ENCODE measurements around the gene LEO1.

The LEO1 gene

DNA sequence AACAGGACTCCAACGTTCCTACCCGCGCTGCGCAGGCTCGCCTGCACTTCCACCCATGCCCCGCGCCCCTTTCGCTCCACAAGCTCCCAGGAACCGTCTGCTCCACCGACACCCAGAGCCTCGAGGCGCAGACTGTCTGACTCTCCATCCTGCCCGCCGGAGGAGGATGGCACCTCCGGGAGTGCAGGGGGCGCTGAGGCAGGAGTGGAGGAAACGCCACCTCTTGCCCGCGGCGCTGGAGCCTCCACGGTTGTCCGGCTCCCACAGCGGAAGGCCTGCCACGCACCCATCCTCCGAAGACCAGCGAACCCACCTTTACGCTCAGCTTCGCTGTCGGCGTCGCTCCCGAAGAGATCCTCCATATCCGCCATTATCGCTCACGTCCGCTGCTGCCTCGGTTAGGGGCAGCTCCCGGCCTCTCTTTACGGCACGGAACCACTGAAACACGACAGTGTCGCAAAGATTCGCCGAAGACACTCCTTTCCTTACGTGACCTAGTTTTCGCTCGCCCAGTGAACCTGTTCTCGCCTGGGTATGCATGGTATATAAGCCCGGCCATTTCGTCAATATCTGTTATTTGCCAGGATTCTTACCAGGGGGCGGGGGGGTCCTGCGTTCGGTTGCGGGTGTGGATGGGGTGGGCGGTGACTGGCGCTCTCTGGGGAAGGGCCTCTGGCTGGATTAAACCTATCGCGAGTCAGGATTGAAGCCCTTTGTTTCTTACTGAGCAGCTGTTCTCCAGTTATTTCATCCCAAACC lies at the start of gene LEO1:
Gene LEO1, minus strand, starts transcription at position 404 of the 759 bp plus-strand sequence. Its CDS starts 33 bp downstream, at position 371.
- peak; percentile 93 for DNase-seq (ENCODE audit: low spot score)

DNA sequence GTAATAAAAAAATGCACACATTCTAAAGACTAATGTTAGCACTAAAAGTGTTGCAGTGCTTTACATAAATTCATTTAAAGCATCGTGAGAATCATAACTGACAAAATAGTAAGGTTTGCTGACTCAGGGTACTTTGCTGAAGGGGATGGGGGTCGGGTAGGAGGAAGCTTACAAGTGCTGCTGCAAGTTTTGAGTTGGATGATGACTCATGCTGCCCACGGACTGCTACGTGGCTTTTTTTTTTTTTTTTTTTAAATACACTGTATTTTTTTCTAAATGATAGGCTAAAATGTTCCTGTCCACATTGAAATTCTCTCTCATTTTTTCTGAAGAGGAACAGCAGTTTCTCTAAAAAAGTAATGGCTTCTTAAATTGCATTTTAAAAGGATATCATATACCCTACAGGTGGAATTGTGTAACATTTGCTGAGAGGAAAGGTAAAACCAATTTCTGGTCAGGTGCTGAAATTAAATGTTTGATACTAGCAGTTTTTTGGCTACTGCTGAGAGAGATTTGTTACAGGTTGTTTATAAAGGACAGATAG lies 49.6 kb upstream of the LEO1 start:
- no peak for DNase-seq (ENCODE audit: low spot score)

DNA sequence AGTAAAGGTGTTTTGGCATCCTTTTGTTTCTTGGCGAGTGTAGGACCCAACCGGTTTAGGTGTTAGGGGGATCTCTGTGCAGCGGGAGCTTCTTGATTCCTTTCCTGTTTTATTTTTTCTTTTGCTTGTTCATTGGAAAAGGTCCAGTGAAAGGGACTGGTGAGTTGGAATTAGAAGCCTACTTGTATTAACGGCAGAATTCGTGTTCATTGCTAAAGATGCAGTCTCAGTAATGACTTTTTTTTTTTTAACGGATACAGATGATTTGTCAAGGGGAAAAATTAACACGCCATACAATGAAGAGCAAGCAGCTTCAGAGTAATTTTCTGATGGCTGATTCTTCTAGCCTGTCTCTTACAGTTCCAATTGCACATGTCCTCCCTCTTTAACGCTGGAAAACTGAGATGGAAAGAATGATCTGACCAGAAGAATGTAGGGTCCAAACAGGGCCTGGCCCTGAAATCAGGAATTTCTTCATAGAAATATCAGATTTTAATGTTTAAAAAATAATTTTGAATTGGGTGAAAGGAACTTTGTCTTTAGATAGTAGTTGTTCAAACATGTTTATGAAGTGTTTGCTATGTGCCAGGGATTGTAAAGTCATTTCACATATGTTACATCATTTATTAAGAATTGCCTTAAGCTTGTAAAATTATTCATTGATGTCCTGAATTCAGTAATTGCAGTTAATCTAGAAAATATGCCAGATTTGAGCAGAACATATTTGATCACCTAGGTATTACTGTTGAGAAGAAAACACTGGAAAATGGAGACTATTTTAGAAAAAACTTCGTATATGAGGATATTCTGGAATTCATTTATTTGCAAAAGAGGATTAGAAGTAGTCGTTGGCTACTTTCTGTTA lies 48.9 kb upstream of the LEO1 start:
- no peak for DNase-seq (ENCODE audit: low spot score)

DNA sequence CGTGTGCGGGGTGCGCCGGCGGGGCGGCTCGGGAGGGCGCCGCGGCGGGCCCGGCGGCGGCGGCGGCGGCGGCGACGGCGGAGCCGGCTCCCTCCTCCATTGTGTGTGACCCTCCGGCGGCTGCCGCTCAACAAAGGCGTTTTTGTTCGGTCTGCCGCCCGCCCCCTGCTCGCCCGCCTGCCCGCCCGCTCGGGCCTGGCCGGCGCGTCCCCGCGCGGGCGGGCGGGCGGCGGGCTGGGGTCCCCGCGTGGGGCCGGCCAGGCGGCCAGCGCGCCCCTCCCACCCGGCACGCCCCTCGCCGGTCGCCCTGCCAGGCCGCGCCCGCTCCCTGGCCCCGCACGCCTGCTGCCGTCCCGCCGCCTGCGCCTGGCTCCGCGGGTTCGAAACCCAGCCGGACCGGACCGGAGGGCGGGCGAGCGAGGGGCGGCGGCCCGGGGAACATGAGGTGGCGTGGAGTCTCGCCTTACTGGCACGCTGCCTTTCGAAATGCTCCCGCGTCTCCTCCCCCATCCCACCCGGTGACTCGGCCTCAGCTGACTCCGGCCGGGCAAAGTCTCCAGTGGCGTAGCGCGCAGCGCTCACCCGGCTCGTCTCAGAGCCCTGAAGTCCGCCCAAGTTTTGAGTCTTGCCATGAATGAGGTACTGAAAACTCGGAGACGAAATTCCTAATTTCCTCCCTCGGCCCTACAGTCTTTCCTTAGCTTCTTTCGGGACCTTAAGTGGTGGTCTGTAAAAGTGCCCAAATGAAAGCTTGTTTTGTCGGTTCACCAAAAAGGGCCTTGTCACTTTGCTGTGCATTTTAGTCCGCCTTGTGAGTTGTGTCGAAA lies 48.0 kb upstream of the LEO1 start:
- peak; percentile 85 for DNase-seq (ENCODE audit: low spot score)

DNA sequence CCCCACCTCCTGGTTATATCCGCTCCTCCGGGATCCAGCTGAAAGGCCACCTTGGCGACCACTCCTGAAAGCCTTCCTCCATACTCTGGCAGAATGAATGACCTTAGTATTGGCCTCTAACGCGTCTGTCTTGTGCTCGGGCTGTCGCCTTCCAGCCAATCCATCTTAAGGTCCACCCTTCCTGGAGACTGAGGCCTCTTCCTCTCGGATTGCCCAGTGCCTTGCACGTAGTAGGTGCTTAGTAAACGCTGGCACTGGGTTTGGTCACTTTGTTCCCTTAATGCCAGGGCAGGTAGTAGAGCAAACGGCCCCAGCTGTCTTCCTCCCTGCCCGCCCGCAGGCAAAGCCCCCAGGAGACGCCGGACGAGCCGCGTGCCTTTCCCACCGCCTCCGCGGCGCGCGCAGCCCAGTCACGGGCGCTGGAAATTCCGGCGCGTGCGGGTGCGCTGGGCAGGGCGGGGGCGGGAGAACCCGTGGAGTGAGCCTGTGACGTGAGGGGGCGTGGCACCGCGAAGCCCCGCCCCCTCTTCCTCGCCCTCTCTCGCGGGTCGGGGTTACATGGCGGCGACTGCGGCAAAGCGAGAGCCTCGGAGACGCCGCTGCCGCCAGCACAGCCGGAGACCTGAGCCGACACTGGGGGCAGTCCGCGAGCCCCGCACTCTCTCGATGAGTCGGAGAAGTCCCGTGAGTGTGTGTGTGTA lies 47.3 kb upstream of the LEO1 start, which contains the start of gene MAPK6:
Gene MAPK6, plus strand, starts transcription at position 527 of the 701 bp plus-strand sequence. CDS start 27,242 bp downstream, outside the sequence.
- DNase-seq (ENCODE audit: low spot score): peak; percentile 95

DNA sequence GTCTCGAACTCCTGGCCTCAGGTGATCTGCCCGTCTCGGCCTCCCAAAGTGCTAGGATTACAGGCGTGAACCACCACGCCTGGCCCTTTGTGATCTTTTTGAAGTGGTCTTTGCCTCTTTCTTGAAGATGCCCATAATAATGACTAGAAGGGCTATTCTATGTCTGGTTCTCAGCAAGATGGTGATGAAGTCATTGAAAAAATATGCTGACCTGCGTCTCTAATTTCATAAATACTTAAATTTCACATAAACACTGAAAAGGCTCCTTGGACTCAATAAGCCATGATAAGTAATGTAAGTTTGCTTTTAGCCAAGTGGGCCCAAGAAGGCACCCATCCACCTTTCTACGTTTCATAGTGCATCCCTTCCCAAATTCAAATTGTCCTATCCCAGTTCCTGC lies 46.7 kb upstream of the LEO1 start:
- DNase-seq (ENCODE audit: low spot score): no peak

DNA sequence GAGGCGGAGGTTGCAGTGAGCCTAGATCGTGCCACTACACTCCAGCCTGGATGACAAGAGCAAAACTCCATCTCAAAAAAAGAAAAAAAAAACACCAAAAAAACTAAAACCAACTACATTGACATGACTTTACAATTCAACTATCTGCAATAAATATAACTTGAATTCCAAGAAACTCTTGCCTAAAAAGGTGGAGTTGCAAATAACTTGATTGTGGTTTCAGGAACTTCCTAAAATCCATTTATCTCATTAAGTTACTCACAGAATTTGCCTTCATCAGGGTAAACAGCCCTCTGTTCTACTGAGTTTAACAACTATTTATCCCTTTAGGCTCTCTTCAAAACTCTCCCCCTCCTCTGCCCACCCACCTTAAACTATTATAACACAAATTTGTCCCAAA lies 44.7 kb upstream of the LEO1 start:
- no peak for DNase-seq (ENCODE audit: low spot score)

DNA sequence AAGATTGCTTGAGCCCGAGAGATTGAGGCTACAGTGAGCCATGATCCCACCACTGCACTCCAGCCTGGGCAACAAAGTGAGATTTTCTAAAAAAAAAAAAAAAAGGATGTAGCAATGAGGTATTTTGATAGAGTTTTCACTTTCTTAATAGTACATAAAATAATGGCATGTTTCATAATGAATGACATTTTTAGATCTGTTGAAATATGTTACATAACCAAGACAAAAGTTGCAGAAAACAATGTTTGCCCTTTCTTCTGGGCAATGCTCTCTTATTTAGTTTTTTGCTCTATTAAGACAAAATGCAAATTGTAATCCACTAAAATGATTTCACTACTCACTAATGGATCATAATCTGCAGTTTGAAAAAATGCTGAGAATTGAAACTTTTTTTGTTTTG lies 43.0 kb upstream of the LEO1 start:
- no peak for DNase-seq (ENCODE audit: low spot score)

DNA sequence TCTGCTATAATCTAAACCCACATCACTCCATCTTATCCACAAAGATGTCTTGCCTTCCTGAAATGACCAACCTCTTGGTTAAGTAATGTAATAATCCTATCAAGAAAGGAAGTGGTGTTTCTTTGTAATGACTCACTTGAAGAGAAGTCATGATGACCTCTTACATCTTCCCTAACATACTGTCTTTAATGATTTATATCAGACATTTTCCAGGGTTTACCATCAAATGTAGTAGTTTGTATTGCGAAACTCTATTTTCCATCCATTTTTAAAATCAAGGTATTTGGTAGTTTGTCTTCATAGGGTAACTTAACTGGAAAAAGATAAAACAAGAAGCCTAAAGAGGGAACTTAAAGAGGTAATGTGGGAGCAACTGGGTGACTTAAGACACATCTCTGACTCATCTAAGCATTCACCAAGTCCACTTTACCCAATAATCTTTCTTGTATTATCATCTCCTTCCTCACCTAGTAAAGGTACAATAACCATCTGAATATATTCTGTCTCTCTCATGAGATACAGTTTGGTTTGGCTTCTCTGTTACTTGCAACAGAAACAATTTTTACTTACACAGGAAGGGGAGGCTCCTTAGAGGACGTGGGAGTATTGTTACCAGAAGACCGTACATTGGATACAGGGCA lies 41.7 kb upstream of the LEO1 start:
- no peak for DNase-seq (ENCODE audit: low spot score)

DNA sequence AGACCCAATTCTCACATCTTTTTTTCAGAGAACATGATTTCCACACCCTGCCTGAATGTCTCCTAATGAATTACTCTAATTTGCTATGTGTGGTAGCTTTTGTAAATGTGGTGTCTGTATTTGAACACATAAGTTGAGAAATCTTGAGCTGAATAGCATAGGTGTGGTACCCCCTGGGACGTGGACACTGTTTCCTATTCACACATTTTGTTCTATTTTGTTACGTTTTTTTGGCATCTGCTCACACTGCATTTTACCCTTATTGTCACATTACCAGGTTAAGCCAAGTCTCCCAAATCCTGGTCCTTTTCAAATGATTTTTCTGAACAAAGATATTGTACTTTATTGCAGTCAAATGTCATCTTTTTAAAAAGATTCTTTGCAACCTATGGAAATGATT lies 40.6 kb upstream of the LEO1 start:
- DNase-seq (ENCODE audit: low spot score): no peak

DNA sequence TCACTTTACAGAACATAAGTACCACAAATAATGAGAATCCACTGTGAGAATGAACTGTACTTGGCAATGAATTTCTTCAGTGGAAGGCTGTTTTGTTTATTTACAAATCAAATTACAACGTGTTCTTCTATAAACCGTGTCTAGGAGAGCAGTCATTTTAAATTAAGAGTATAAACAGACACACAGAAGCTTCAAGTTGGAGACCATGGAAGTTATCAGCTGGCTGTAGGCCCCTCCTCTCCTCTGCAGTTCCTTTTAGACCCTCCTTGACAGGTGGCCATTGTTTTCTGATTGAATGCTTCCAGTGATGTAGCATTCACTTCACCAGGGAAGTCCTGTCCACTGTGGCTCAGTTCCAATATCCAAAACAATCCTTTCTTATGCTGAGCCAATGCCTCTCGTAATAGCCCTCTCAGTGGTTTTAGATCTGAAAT lies 40.1 kb upstream of the LEO1 start:
- no peak for DNase-seq (ENCODE audit: low spot score)

DNA sequence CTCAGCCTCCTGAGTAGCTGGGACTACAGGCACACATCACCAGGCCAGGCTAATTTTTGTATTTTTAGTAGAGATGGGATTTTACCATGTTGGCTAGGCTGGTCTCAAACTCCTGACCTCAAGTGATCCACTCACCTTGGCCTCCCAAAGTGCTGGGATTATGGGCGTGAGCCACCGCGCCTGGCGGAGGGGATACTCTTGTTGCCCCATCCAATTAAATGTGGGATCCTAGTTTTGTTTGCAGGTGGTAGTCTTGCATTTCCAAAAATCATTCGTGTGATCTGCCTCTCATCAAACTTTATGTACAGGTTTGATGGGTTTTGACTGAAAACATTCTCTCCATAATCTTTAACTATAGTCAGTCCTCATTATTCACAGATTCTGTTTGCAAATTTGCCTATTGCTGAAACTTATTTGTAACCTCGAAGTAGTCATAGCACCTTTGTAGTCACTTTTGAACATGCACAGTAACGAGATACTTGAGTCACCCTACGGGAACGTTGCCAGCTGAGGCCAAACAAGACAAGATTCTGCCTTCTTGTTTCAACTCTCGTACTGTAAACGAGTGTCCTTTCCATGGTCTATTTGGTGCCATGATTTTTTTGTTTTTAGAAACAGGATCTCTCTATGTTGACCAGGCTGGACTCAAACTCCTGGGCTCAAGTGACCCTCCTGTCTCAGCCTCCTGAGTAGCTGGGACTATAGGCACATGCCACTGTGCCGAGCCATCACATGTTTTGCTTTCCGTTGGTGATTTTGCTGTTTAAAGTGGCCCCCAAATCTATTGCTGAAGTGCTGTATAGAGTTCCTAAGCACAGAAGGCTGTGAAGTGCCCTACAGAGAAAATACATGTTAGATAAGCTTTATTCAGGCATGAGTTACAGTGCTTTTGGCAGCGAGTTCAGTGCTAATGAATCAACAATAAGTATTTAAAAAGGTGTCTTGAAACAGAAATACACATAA lies 39.3 kb upstream of the LEO1 start:
- DNase-seq (ENCODE audit: low spot score): no peak

DNA sequence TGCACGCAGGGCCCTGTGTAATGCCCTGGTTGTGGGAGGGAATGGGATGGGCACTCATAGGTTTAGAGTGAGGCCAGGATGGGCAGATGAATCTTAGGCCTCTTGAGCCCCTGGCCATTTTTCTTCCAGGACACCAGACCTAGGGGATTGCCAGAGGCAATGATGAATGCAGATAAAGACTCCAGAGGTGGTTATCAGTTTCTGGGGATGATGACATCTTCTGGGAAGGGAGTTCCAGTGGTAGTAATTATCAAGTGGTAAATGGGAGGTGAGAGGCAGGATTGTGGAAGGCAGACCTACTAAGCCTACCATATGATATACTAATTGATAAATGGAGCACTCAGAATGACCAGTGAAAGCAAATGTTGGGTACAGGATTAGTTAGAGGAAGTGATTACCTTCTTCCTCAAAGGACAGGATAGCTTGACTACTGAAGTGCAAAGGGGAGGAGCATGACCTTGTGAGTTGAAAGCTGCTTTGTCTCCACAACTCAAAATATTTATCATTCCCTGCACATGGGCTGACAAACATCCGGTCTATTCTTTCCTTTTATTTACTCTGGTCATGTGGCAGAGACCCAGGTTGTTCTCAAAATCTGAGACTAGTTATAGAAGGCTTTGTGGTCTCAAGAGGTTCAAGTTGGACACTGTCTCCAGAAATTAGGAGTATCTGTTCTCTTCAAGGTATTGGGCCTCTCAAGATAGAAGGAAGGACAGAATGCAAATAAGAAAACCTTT lies 37.3 kb upstream of the LEO1 start:
- no peak for DNase-seq (ENCODE audit: low spot score)

DNA sequence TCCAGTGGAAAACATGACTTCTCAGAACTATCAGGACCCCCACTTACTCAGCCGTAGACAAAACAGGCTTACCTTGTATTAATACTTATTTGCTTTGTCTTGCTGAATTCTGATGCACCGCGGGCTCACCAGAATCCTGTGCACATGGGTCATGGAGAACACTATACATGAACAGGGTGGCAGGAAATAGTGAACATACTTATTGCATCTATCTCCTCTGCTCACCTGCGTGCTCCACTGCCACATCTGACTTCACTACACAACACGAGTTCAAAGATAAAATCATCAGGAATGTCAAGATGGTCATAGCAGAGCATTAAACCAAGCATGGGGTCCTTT lies 36.8 kb upstream of the LEO1 start:
- DNase-seq (ENCODE audit: low spot score): no peak

DNA sequence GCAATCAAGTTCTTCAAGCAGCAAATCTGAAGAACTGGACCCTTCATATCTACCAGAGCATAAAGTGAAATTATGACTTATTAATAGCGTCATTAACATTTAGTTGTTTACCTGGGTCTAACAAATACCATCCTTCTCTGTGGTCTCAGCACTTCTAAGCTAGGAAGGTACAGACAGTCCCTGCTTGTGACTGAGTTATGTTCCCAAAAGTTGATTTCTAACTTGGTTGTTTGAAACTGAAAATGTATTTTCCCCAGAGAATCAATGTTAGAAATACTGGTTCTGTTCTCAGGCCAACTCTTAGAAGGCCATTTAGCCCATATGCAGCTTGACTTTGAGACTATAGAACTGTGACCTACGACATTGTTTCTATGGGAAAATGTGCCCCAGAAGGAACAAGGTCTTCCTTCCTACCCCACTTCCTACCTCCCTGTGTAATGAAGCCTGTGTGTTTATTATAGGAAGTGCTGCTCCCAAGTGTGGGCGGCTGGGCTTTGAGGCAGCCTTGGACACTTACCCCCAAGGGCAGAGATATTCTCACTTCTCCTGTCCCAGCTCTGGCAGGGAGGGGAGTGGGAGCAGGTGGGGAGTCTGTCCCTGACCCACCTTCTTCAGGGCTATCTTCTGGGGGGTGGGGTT lies 35.2 kb upstream of the LEO1 start:
- no peak for DNase-seq (ENCODE audit: low spot score)

DNA sequence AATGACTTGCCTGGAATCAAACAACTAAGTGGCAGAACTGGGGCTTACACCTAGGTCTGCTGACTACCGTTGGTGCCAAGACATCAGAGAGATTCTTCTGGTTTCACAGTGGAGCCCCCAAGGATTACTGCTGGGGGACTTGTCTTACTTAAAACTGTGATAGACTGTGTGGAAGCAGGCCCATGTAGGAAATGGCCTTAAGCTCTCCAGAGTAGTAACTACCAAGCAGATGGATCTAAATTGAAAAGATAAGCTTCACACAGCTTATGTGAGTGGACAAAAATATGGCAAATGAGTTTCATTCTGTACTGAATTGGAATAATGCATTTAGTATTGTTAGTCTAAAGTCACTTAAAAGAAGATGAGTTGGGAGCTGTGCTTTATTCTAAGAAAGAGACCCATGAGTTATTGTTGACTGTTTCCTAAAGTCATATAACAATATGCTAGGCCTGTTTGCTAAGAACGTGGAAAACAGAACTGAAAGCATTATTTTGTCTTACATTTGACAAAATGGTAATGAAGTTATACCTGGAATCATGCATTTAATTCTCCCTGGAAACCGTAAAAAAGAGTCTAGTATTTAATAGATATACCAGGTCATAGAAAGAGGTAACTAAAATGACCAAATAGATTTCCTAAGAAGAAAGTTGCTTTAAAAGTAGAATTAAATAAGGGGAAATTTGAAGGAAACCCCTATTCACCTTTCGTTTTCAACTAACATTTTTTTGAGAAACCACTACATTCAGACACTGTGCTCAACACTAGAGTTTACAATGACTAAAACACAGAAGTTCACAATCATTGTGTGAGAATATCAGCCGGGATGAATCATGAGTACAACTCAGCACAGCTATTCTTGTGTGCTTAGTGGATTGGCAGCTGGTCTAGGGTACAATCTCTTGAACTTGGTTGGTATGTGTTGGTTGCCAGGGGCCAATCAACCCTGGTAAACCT lies 34.4 kb upstream of the LEO1 start:
- no peak for DNase-seq (ENCODE audit: low spot score)

DNA sequence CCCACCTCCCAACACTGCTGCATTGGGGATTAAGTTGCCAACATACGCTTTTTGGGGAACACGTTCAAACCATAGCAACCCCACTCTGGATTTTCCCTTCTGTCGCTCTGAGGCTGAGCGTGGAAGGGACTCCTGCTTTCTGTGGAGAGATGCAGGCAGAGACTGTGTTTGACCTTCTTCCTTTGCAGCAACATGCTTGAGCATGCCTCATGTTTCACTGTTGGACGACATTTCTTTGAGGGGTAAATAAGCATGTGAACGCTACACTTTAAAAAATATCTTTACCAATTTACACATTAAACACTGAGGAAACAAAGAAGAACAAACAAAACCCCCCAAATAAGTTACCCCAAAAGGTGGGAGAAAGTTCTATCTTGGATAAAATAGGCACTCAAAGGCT lies 33.2 kb upstream of the LEO1 start:
- no peak for DNase-seq (ENCODE audit: low spot score)
